BJ (cell line): Measurements from ENCODE around the gene GATB. TPM values are rescaled to one million over a fixed set of nuclear protein-coding genes. Genes with fewer than 3 reads are reported as not detected.
"Not testable (repeated sequence)": the region's sequence is repeated elsewhere in the genome, so short reads cannot be mapped to it uniquely, and the experiment has no call there.

Source experiments
- CTCF ChIA-PET: fragments of 350-600 bp; formaldehyde crosslinking; extraction: SDS; loops from one replicate; lab custom pipeline; 2021; ENCODE audit warnings: antibody characterized with exemption, inconsistent platforms; lab: Yijun Ruan, JAX
- POLR2A ChIA-PET: fragments of 300-600 bp; sonication (Branson Sonifier 250); formaldehyde crosslinking; extraction: SDS; loops from one replicate; lab custom pipeline; 2021; ENCODE audit warnings: antibody characterized with exemption; lab: Charles Lee
- DNase-seq: peaks from one replicate; pipeline ENCODE4 v3.0.0-alpha.2; 2011; ENCODE audit warnings: low read depth
- H3K27me3 ChIP-seq: 2 replicates; pipeline ENCODE4 v1.6.0; 2011; ENCODE audit warnings: low read length; ENCODE audit not compliant: control insufficient read depth, insufficient read depth
- H3K36me3 ChIP-seq: 2 replicates; pipeline ENCODE4 v1.5.1; 2011; ENCODE audit warnings: low read length; ENCODE audit not compliant: control insufficient read depth, insufficient read depth
- H3K4me3 ChIP-seq: 2 replicates; pipeline ENCODE4 v1.5.1; 2011; ENCODE audit warnings: low read depth, mild to moderate bottlenecking, control low read depth, low read length
- polyA plus RNA-seq: library from polyadenylated mRNA; depleted of rRNA; stranded (reverse); fragments of >200 nt; gene quantifications from 2 replicates; pipeline ENCODE4 v1.2.3, GENCODE V29; 2011
- TF ChIP-seq, protein P1 (sequence below): IDR thresholded peaks from 2 replicates; pipeline ENCODE4 v1.5.1; 2011; ENCODE audit warnings: low read depth, mild to moderate bottlenecking, control low read depth, inconsistent platforms, low read length, moderate library complexity; ENCODE audit not compliant: insufficient read depth

Gene GATB
- polyA plus RNA-seq, 1 experiment: 20.5 TPM

DNA sequence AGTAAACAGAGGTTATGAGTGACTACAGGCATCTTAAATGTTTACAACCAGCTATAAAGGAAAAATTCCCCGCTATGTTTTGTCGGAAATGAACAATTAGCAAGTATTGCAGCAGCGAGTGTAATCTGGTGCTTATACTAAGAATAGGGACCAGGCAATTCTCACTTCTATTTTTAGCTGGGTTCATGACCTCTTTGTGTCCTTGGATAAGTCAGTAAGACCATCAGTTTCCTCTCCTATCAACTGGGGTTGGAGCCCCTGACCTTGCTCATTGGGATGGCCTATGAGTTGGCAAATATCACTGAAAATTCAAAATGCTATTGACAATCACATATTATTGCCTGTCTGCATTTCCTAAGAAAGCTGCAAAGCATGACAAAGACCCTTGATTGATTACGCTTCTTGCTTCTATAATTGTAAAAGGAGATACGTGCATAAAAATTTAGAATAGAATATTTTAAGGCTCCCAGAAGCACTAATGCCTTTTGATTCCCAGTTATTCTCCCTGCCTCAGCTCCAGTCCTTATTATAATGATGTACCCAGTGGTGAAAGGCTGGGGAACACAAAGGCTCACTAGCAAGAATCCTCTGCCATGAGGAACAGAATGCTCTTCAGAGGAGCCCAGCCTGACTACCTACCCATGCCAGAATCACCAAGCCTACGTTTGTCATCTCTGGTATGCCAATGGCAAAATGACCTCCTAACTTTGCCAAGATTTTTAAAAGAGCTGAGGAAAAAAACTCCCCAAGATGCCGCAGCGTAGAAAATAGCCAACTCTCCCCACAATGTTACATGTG is 21.9 kb downstream of the GATB start:
- POLR2A ChIA-PET: no interaction called here
- H3K27me3 ChIP-seq: no peaks in the 10 kb centered on the region
- no peak for DNase-seq
- CTCF ChIA-PET: interaction anchor here (0.7 kb wide), 1 partner anchor 11 kb away, joined by 3 read pairs; no protein-coding TSS in a partner anchor
- TF ChIP-seq, protein P1, sequence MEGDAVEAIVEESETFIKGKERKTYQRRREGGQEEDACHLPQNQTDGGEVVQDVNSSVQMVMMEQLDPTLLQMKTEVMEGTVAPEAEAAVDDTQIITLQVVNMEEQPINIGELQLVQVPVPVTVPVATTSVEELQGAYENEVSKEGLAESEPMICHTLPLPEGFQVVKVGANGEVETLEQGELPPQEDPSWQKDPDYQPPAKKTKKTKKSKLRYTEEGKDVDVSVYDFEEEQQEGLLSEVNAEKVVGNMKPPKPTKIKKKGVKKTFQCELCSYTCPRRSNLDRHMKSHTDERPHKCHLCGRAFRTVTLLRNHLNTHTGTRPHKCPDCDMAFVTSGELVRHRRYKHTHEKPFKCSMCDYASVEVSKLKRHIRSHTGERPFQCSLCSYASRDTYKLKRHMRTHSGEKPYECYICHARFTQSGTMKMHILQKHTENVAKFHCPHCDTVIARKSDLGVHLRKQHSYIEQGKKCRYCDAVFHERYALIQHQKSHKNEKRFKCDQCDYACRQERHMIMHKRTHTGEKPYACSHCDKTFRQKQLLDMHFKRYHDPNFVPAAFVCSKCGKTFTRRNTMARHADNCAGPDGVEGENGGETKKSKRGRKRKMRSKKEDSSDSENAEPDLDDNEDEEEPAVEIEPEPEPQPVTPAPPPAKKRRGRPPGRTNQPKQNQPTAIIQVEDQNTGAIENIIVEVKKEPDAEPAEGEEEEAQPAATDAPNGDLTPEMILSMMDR: no peak
- no peaks in the 10 kb centered on the region for H3K36me3 ChIP-seq
- H3K4me3 ChIP-seq: no peak overlapping the region

DNA sequence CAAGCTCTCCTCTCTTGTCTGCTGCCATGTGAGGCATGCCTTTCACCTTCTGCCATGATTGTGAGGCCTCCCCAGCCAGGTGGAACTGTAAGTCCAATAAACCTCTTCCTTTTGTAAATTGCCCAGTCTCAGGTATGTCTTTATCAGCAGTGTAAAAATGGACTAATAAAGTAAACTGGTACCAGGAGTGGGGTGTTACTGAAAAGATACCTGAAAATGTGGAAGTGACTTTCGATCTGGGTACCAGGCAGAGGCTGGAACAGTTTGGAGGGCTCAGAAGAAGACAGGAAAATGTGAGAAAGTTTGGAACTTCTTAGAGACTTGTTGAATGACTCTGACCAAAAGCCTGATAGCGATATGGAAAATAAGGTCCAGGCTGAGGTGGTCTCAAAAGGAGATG is 24.0 kb downstream of the GATB start:
- CTCF ChIA-PET, DNase-seq, H3K36me3 ChIP-seq, H3K27me3 ChIP-seq, H3K4me3 ChIP-seq, POLR2A ChIA-PET: not testable (repeated sequence)

DNA sequence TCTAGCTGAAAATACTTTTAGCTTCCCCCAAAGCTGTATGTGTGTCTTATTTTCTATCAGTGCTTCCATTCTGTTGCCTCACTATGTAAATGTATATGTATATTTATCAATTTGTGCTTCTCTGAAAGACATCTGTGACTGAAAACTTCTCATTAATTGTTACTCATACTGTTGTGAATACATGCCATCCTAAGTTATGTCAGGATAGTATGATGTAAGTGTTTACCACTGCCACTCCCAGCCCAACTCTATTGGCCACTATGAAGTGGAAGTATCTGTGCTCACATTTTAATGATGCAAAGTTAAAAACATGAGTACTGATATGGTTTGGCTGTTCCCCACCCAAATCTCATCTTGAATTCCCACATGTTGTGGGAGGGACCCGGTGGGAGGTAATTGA is 24.4 kb downstream of the GATB start:
- CTCF ChIA-PET: no interaction called here
- Histone ChIP-seq H3K36me3 (no peaks in the 10 kb centered on the region), H3K27me3 (no peaks in the 10 kb centered on the region), H3K4me3 (no peak overlapping the region)
- POLR2A ChIA-PET: no interaction called here
- TF ChIP-seq, protein P1: no peak
- DNase-seq: no peak

DNA sequence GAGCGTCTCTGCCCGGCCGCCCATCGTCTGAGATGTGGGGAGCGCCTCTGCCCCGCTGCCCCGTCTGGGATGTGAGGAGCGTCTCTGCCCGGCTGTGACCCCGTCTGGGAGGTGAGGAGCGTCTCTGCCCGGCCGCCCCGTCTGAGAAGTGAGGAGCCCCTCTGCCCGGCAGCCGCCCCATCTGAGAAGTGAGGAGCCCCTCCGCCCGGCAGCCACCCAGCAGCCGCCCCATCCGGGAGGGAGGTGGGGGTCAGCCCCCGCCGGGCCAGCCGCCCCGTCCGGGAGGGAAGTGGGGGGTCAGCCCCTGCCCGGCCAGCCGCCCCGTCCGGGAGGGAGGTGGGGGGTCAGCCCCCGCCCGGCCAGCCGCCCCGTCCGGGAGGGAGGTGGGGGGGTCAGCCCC is 29.1 kb downstream of the GATB start:
- DNase-seq, H3K36me3 ChIP-seq, H3K4me3 ChIP-seq, POLR2A ChIA-PET, CTCF ChIA-PET, H3K27me3 ChIP-seq: not testable (repeated sequence)

DNA sequence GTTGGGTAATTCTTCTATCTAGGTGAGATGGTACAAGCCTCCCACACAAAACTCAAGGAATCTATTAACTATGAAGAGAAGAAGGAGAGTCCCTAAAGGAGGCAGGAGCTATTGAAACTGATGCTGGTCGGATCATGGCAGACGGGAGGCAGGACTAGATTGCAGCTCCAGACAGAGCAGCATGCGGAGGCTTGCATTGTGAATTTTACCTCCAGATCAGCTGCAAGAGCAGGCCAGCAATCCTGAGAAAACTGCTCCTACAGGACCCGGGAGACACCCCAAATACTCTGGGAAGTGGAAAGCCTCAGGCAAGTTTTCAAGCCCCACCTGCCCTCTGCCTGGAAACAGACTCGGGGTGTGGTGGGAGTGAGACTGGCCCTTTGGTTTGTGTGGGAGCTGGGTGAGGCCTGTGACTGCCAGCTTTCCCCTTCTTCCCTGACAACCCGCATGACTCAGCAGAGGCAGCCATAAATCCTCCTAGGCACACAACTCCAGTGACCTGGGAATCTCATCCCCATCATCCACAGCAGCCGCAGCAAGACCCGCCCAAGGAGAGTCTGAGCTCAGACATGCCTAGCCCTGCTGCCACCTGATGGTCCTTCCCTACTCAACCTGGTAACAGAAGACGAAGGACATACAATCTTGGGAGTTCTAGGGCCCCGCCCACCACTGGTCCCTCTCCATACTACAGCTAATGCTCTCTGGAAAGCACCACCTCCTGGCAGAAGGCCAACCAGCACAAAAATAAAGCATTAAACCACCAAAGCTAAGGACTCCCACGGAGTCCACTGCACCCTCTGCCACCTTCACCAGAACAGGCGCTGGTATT is 30.9 kb downstream of the GATB start:
- Histone ChIP-seq H3K36me3 (no peaks in the 10 kb centered on the region), H3K4me3 (no peak overlapping the region), H3K27me3 (no peaks in the 10 kb centered on the region)
- ChIA-PET POLR2A (no interaction called here), CTCF (interaction anchor here (0.6 to 0.7 kb wide), 2 partner anchors 20 to 51 kb away, joined by 3 to 4 read pairs; no protein-coding TSS in a partner anchor)
- TF ChIP-seq, protein P1: no peak
- no peak for DNase-seq

DNA sequence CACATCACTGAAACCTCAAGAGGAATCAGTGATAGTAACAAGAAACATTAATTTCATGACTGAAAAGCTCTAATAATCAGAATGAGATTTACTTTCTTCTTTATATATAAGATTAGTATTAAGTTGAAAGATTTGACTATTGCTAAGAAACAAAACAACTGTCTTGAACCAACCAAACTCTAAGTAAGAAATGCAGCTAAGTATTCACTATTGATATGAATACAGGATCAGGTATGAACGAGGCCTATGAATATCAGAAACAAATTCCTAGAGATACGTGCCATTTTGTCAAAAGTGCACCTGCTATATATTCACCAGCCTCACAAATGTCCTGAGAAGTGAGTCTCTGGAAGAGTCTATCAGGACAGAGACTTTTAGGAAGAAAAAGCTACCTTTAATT is 32.1 kb downstream of the GATB start:
- H3K36me3 ChIP-seq: no peaks in the 10 kb centered on the region
- no peak overlapping the region for H3K4me3 ChIP-seq
- H3K27me3 ChIP-seq: no peaks in the 10 kb centered on the region
- ChIA-PET CTCF (interaction anchor here (0.6 to 1.1 kb wide), 2 partner anchors 10 to 668 kb away, joined by 3 to 4 read pairs; no protein-coding TSS in a partner anchor), POLR2A (no interaction called here)
- DNase-seq: no peak
- TF ChIP-seq, protein P1: no peak
